Tracheal epithelial cell (primary cell): ENCODE results near the gene PPP1R3A. TPM values are rescaled to one million over a fixed set of nuclear protein-coding genes. Genes with fewer than 3 reads are reported as not detected.

ENCODE experiments used
- total RNA-seq: library from RNA; depleted of rRNA; stranded (reverse); fragments of >200 nt; gene quantifications from 2 replicates; pipeline ENCODE4 v1.2.1, GENCODE V29; 2014

PPP1R3A gene
- total RNA-seq: not detected in 2 replicates

DNA sequence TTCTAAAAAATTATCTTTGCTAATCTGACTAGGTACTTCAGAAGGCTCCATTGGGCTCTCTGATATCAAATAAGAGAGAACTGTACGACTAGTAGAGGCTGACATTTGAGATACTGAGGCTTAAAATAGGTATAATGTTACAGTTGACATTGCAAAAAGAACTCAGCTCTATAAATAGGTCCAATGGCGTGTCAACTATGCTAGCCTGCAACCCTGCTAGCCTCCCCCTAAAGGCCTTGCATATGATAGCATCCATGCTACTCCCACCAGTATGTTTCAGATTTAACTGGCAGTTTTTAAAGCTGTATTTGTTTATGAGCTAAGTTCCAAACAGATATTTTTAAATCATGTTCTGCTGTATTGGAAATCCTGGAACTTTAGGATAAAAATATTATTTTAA, at the start of gene PPP1R3A:
Gene PPP1R3A (minus strand): TSS at position 64 of the 400 bp plus-strand sequence. CDS start 13 bp downstream, at position 51.

